ENCODE results near the gene MARCHF11. TPM values are rescaled to one million over a fixed set of nuclear protein-coding genes. Genes with fewer than 3 reads are reported as not detected.

MARCHF11 gene
- total and polyA plus RNA-seq, 2 donors (not counting 1 experiment from before 2014, with no cell fraction given): not detected

DNA sequence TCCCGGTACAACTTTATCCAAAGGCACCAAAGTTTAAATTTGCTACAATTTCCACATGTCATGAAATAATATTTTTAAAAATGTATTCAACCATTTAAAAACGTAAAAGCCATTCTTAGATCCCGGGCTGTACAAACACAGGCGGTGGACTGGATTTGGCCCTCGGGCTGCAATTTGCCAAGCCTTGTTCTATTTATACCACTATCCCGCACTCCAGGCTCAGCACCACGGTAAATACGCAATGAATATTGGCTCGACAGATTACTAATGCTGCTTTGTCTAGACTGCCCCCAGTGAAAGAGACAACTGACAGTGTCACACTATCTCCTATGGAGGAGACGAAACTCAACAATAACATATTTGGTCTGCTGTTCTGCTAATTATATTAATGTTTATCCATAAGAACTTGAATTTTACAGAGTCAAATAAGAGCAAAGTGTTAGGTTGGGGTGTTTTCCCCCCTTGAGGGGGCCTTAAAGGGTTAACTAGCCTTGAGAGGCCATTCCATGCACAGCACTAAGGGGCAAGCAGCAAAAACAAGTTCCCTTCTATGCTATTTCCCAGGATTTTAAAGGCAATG lies 98.1 kb downstream of the MARCHF11 start:
- Histone ChIP-seq H3K27ac (ENCODE audit: insufficient read depth, low read length) (no peak overlapping the region), H3K4me2 (ENCODE audit: extremely low read depth, insufficient read depth, low read length) (no peak overlapping the region), H3K27me3 (ENCODE audit: control insufficient read depth, insufficient read depth, low read length) (no peaks in the 10 kb centered on the region), H3K79me2 (ENCODE audit: control insufficient read depth, insufficient read depth, low read length) (no peaks in the 10 kb centered on the region), H3K4me1 (ENCODE audit: control insufficient read depth, extremely low read depth, insufficient read depth, low read length) (no peaks in the 10 kb centered on the region), H3K36me3 (ENCODE audit: control insufficient read depth, insufficient read depth, low read length) (no peaks in the 10 kb centered on the region), H2AFZ (ENCODE audit: low read length) (no peak overlapping the region), H3K9me3 (ENCODE audit: control insufficient read depth, insufficient read depth, low read depth, low read length) (no peaks in the 10 kb centered on the region), H4K20me1 (ENCODE audit: control insufficient read depth, extremely low read depth, insufficient read depth, low read length) (no peaks in the 10 kb centered on the region), H3K9ac (ENCODE audit: insufficient read depth, low read length) (no peak overlapping the region), H3K4me3 (replicated peaks in 1 of 4; ENCODE audit: control extremely low read depth in 1 of 4, insufficient read depth in 1 of 4, low read depth in 3 of 4, low read length in 4 of 4) (no peak overlapping the region)
- no peak for DNase-seq (ENCODE audit: low read depth in 2 of 2)
- TF ChIP-seq EZH2 (IDR thresholded peaks at IDR 0.05; ENCODE audit: low read length, missing control alignments): no peak
- TF ChIP-seq, protein P1, sequence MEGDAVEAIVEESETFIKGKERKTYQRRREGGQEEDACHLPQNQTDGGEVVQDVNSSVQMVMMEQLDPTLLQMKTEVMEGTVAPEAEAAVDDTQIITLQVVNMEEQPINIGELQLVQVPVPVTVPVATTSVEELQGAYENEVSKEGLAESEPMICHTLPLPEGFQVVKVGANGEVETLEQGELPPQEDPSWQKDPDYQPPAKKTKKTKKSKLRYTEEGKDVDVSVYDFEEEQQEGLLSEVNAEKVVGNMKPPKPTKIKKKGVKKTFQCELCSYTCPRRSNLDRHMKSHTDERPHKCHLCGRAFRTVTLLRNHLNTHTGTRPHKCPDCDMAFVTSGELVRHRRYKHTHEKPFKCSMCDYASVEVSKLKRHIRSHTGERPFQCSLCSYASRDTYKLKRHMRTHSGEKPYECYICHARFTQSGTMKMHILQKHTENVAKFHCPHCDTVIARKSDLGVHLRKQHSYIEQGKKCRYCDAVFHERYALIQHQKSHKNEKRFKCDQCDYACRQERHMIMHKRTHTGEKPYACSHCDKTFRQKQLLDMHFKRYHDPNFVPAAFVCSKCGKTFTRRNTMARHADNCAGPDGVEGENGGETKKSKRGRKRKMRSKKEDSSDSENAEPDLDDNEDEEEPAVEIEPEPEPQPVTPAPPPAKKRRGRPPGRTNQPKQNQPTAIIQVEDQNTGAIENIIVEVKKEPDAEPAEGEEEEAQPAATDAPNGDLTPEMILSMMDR (conservative IDR thresholded peaks at IDR 0.05 in 1 of 2, IDR thresholded peaks at IDR 0.05 in 1 of 2; ENCODE audit: low read depth in 1 of 2, low read length in 2 of 2): no peak

DNA sequence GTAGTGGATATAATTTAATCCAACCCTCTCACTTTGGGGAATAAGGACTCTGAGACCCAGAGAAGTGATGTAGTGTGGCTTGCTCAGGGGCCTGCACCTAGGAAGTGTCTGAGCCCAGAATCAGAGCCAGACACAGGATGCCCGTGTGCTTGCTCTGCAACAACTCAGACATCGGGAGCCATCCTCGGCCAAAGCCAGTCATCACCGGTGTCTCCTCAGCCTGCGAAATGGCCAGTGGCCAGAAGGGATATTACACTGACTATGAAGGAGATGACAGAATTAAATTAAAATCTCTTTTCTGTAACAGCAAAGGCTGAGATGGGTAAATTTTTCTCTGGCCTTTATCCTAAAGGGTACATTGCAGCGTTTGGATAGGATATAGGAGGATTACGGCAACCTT lies 102.9 kb downstream of the MARCHF11 start:
- Histone ChIP-seq H3K4me3 (replicated peaks in 1 of 4; ENCODE audit: control extremely low read depth in 1 of 4, insufficient read depth in 1 of 4, low read depth in 3 of 4, low read length in 4 of 4) (no peak overlapping the region), H3K27me3 (ENCODE audit: control insufficient read depth, insufficient read depth, low read length) (no peaks in the 10 kb centered on the region), H3K9me3 (ENCODE audit: control insufficient read depth, insufficient read depth, low read depth, low read length) (no peaks in the 10 kb centered on the region), H4K20me1 (ENCODE audit: control insufficient read depth, extremely low read depth, insufficient read depth, low read length) (no peaks in the 10 kb centered on the region), H2AFZ (ENCODE audit: low read length) (no peak overlapping the region), H3K9ac (ENCODE audit: insufficient read depth, low read length) (no peak overlapping the region), H3K4me2 (ENCODE audit: extremely low read depth, insufficient read depth, low read length) (no peak overlapping the region), H3K4me1 (ENCODE audit: control insufficient read depth, extremely low read depth, insufficient read depth, low read length) (no peaks in the 10 kb centered on the region), H3K36me3 (ENCODE audit: control insufficient read depth, insufficient read depth, low read length) (no peaks in the 10 kb centered on the region), H3K79me2 (ENCODE audit: control insufficient read depth, insufficient read depth, low read length) (no peaks in the 10 kb centered on the region), H3K27ac (ENCODE audit: insufficient read depth, low read length) (no peak overlapping the region)
- DNase-seq (ENCODE audit: low read depth in 2 of 2): no peak
- TF ChIP-seq, protein P1 (conservative IDR thresholded peaks at IDR 0.05 in 1 of 2, IDR thresholded peaks at IDR 0.05 in 1 of 2; ENCODE audit: low read depth in 1 of 2, low read length in 2 of 2): no peak
- TF ChIP-seq EZH2 (IDR thresholded peaks at IDR 0.05; ENCODE audit: low read length, missing control alignments): no peak

DNA sequence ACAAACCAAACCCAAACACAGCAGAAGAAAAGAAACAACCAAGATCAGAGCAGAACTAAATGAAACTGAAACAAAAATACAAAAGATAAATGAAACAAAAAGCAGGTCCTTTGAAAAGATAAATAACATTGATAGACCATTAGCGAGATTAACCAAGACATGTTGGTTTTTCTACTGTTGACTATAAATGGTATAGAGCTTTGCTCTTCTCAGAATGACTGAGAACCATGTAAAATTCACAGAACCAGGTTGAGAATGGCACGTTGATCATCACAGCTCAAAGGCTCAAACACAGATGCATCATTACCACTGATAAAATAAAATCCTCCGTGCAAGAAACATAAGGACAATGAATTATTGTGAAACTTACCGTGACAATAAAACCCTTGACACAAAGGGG lies 105.2 kb downstream of the MARCHF11 start:
- no peak overlapping the region for H3K4me2 ChIP-seq (ENCODE audit: extremely low read depth, insufficient read depth, low read length)
- no peaks in the 10 kb centered on the region for H4K20me1 ChIP-seq (ENCODE audit: control insufficient read depth, extremely low read depth, insufficient read depth, low read length)
- H3K27ac ChIP-seq (ENCODE audit: insufficient read depth, low read length): no peak overlapping the region
- no peaks in the 10 kb centered on the region for H3K9me3 ChIP-seq (ENCODE audit: control insufficient read depth, insufficient read depth, low read depth, low read length)
- H3K4me1 ChIP-seq (ENCODE audit: control insufficient read depth, extremely low read depth, insufficient read depth, low read length): no peaks in the 10 kb centered on the region
- no peak for DNase-seq (ENCODE audit: low read depth in 2 of 2)
- no peak overlapping the region for H3K4me3 ChIP-seq (replicated peaks in 1 of 4; ENCODE audit: control extremely low read depth in 1 of 4, insufficient read depth in 1 of 4, low read depth in 3 of 4, low read length in 4 of 4)
- no peaks in the 10 kb centered on the region for H3K27me3 ChIP-seq (ENCODE audit: control insufficient read depth, insufficient read depth, low read length)
- H3K9ac ChIP-seq (ENCODE audit: insufficient read depth, low read length): no peak overlapping the region
- no peak for TF ChIP-seq EZH2 (IDR thresholded peaks at IDR 0.05; ENCODE audit: low read length, missing control alignments)
- TF ChIP-seq, protein P1 (conservative IDR thresholded peaks at IDR 0.05 in 1 of 2, IDR thresholded peaks at IDR 0.05 in 1 of 2; ENCODE audit: low read depth in 1 of 2, low read length in 2 of 2): no peak
- H3K79me2 ChIP-seq (ENCODE audit: control insufficient read depth, insufficient read depth, low read length): no peaks in the 10 kb centered on the region
- no peaks in the 10 kb centered on the region for H3K36me3 ChIP-seq (ENCODE audit: control insufficient read depth, insufficient read depth, low read length)
- no peak overlapping the region for H2AFZ ChIP-seq (ENCODE audit: low read length)

Measured in fibroblast of lung (primary cell).